ENCODE measurements around the gene SORL1.

Gene SORL1

GRCh38 chr11:121681550-121682268 is 229.6 kb downstream of the SORL1 start:
- DNase-seq (ENCODE audit: low spot score), result no peak

More at GRCh38 chr11:121681550-121682268, 229.6 kb downstream of the SORL1 start:
- no peak overlapping the region for H3K27ac ChIP-seq
- no peak overlapping the region for H3K4me3 ChIP-seq
- TF ChIP-seq CTCF (IDR thresholded peaks at IDR 0.05), result no peak
